GM12891 (cell line): ENCODE data around the gene APOH.

ENCODE experiments used
- POLR2A ChIP-seq: IDR thresholded peaks from 2 replicates; pipeline ENCODE4 v1.6.1; 2011; ENCODE audit warnings: low read depth, low read length, control low read depth
- POU2F2 ChIP-seq: IDR thresholded peaks from 2 replicates; pipeline ENCODE4 v1.6.1; 2011; ENCODE audit warnings: low read depth, mild to moderate bottlenecking, control low read depth, low read length, moderate library complexity
- TAF1 ChIP-seq: IDR thresholded peaks from 2 replicates; pipeline ENCODE4 v1.6.1; 2011; ENCODE audit warnings: low read depth, low read length, control low read depth

DNA sequence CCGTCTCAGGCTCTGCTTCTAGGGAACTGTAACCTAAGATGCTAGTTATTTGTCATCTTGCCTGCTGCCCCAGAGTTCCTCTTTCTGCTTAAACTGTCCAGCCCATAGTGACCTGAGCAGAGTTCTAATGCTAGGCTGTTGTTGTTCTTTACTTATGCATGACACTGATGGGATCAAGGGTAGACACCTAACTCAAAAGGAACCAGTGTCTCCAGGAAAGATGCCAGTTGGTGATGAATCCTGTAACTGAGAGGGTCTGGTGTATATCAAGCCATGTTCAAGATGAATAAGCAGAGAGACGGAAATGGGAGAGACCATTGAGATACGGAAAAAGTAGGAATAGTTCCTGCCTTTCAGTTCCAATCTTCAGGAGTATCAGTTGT, 13.7 kb downstream of the APOH start:
- TF ChIP-seq POU2F2 (no peak), POLR2A (no peak), TAF1 (no peak)
